ENCODE results near the gene EDN1.

EDN1 gene

DNA sequence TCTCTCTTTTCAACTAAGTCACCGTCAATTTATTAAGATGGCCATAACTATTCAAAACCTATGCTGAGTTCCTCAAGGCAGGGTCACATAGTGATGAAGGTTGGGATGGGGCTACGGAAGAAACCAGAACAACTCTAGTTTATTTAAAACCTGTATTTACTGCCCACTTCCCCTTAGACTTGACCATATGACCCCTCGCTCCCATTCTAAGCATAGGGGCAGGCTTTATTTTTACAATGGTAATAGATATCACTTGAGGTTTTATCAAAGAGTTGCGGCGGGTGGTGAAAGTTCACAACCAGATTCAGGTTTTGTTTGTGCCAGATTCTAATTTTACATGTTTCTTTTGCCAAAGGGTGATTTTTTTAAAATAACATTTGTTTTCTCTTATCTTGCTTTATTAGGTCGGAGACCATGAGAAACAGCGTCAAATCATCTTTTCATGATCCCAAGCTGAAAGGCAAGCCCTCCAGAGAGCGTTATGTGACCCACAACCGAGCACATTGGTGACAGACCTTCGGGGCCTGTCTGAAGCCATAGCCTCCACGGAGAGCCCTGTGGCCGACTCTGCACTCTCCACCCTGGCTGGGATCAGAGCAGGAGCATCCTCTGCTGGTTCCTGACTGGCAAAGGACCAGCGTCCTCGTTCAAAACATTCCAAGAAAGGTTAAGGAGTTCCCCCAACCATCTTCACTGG, 5.5 kb downstream of the EDN1 start:
- TF ChIP-seq, protein P1, sequence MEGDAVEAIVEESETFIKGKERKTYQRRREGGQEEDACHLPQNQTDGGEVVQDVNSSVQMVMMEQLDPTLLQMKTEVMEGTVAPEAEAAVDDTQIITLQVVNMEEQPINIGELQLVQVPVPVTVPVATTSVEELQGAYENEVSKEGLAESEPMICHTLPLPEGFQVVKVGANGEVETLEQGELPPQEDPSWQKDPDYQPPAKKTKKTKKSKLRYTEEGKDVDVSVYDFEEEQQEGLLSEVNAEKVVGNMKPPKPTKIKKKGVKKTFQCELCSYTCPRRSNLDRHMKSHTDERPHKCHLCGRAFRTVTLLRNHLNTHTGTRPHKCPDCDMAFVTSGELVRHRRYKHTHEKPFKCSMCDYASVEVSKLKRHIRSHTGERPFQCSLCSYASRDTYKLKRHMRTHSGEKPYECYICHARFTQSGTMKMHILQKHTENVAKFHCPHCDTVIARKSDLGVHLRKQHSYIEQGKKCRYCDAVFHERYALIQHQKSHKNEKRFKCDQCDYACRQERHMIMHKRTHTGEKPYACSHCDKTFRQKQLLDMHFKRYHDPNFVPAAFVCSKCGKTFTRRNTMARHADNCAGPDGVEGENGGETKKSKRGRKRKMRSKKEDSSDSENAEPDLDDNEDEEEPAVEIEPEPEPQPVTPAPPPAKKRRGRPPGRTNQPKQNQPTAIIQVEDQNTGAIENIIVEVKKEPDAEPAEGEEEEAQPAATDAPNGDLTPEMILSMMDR (IDR thresholded peaks at IDR 0.05; ENCODE audit: control extremely low read depth, extremely low read depth, low read depth, missing control alignments), result no peak
- CTCF ChIA-PET, result interaction anchor here (6.7 kb wide), 1 partner anchor 310 kb away, joined by 126 read pairs; no protein-coding TSS in a partner anchor
- DNase-seq (ENCODE audit: extremely low spot score), result no peak
- POLR2A ChIA-PET, result no interaction called here

GRCh38 chr6:12296255-12296573, 6.1 kb downstream of the EDN1 start:
- DNase-seq (ENCODE audit: extremely low spot score), result no peak
- ChIA-PET CTCF (no interaction called here), POLR2A (no interaction called here)
- TF ChIP-seq, protein P1 (IDR thresholded peaks at IDR 0.05; ENCODE audit: control extremely low read depth, extremely low read depth, low read depth, missing control alignments), result no peak

DNA sequence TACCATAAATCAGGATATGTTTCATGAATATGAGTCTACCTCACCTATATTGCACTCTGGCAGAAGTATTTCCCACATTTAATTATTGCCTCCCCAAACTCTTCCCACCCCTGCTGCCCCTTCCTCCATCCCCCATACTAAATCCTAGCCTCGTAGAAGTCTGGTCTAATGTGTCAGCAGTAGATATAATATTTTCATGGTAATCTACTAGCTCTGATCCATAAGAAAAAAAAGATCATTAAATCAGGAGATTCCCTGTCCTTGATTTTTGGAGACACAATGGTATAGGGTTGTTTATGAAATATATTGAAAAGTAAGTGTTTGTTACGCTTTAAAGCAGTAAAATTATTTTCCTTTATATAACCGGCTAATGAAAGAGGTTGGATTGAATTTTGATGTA, 6.4 kb downstream of the EDN1 start:
- CTCF ChIA-PET, result interaction anchor here (1.4 kb wide), 1 partner anchor 14 kb away, joined by 3 read pairs; no protein-coding TSS in a partner anchor
- no peak for DNase-seq (ENCODE audit: extremely low spot score)
- TF ChIP-seq, protein P1 (IDR thresholded peaks at IDR 0.05; ENCODE audit: control extremely low read depth, extremely low read depth, low read depth, missing control alignments), result no peak

DNA sequence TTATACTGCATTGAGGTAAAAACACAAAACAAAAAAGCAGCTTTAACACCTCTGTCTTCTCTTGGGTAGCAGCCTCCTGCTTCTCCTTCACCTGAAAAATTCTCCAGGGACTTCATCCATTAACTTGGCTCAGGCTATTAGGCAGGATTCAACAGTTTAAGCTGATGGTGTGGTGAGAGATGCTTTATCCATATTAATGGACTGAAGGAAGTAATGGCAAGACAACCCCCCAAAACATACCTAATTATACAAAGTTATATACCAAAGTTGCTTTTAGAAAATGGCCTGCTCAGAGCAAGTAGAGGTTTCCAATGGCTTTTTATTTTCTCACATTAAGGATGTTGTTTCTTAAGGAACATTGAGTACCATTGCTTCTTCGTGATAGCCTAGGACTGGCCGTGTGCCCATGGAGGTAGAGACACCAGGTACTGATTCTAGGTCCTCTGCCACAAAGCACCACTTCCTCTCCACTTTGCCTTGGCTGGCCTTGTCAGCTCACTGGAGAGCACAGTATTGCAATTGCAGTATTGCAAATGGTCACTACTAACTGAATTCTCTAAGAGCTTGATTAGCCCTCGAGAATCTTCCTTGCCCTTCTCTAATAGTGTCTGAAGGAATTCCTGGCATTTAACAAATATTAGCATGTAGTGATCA, 7.3 kb downstream of the EDN1 start:
- TF ChIP-seq, protein P1 (IDR thresholded peaks at IDR 0.05; ENCODE audit: control extremely low read depth, extremely low read depth, low read depth, missing control alignments), result no peak
- DNase-seq (ENCODE audit: extremely low spot score), result no peak
- ChIA-PET CTCF (interaction anchor here (1.0 to 8.0 kb wide), 6 partner anchors 6 to 308 kb away, joined by 3 to 81 read pairs (median 4); partner anchors contain the start of gene EDN1), POLR2A (no interaction called here)

More for the DNA sequence above, 6.4 kb downstream of the EDN1 start:
- POLR2A ChIA-PET, result no interaction called here

DNA sequence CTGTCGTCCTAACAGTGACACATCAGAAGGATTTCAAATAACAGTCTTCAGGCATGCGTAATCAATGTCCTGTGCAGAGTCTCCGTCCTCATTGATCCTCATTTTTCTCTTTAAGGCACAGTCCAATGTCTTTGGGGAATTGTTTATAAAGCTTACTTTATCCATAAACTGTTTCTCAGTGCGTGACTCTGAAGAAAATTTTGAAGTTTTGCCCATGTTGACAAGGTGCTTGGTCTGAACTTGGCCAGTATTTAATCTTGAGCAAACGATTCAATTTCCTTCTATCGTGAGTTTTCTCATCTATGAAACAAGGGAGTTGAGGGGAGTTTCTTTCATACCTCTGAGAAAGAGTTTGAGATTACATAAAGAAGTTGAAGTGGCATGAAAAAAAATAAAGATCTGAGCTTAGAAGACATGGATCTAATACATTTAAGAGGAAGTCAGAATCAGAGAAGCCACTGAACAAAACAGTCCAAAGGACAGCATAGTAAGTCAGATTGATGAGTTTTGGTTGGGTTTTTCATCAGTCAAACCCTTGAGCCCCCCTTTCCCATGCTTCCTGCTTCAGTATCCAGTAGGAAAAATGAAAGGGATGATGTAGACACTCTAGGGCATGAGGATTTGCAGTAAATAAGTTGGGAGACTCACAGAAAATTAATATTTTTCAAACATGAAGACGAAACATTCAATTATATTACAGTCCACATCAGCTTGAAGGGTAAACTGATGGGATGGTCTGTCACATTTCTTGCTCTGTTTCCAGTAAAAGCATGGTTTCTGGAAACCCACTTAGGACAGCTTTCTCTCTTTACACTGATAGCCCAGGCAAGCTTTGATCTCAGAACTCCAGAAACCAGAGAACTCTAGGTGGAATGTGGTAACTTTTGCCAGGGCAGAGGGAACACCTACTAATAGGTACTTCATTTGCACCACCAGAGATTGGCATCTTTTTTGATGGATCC, 8.1 kb downstream of the EDN1 start:
- POLR2A ChIA-PET, result no interaction called here
- CTCF ChIA-PET, result interaction anchor here (0.7 to 8.0 kb wide), 10 partner anchors 7 to 644 kb away, joined by 3 to 81 read pairs (median 4); partner anchors contain the start of gene EDN1
- DNase-seq (ENCODE audit: extremely low spot score), result no peak
- TF ChIP-seq, protein P1 (IDR thresholded peaks at IDR 0.05; ENCODE audit: control extremely low read depth, extremely low read depth, low read depth, missing control alignments), result no peak

DNA sequence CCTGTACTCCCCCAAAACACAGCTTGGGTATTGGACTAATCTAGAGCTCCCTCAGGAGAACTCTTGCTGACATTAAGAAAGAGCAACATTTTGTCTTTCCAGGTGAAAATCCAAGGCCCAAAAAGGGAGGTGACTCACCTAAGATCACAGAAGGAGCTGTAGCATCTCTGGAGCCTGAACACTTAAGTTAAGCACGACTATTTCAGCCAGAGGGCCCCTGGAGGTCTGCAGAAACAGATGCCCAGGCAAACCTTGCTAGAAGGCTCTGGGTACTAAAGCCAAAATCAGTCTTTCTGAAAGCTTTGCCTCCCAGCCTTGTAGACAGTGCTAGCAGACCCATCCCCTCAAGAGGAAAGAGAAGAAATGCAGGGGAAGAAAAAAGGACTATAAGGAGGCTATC, 8.8 kb downstream of the EDN1 start:
- ChIA-PET POLR2A (no interaction called here), CTCF (interaction anchor here (0.7 to 8.0 kb wide), 8 partner anchors 8 to 645 kb away, joined by 3 to 81 read pairs (median 4); partner anchors contain the start of gene EDN1)
- DNase-seq (ENCODE audit: extremely low spot score), result no peak
- TF ChIP-seq, protein P1 (IDR thresholded peaks at IDR 0.05; ENCODE audit: control extremely low read depth, extremely low read depth, low read depth, missing control alignments), result no peak
